ENCODE results near the gene TSPAN10.

Gene TSPAN10

GRCh38 chr17:81635431-81635830 lies 1.6 kb upstream of the TSPAN10 start:
- TF ChIP-seq TAF1 (IDR thresholded peaks at IDR 0.05; ENCODE audit: borderline replicate concordance, insufficient read depth, low read length) (no peak), FOXP2 (optimal IDR thresholded peaks at IDR 0.05; ENCODE audit: borderline replicate concordance, extremely low read depth, extremely low read length, insufficient read depth) (no peak), POLR2AphosphoS5 (IDR thresholded peaks at IDR 0.05; ENCODE audit: low read depth, low read length) (no peak), SIN3A (IDR thresholded peaks at IDR 0.05; ENCODE audit: borderline replicate concordance, insufficient read depth, low read length) (no peak), REST (IDR thresholded peaks at IDR 0.05; ENCODE audit: insufficient read depth in 1 of 2, low read depth in 2 of 2, low read length in 2 of 2) (no peak)

GRCh38 chr17:81635973-81636504 lies 957 bp upstream of the TSPAN10 start:
- TF ChIP-seq POLR2AphosphoS5 (IDR thresholded peaks at IDR 0.05; ENCODE audit: low read depth, low read length) (no peak), TAF1 (IDR thresholded peaks at IDR 0.05; ENCODE audit: borderline replicate concordance, insufficient read depth, low read length) (0 out of 2 replicates have a peak, but pooled peaks have one; percentile 33)

GRCh38 chr17:81638683-81639082 lies 1.7 kb downstream of the TSPAN10 start:
- no peak for TF ChIP-seq FOXP2 (optimal IDR thresholded peaks at IDR 0.05; ENCODE audit: borderline replicate concordance, extremely low read depth, extremely low read length, insufficient read depth)
- TF ChIP-seq REST (IDR thresholded peaks at IDR 0.05; ENCODE audit: insufficient read depth in 1 of 2, low read depth in 2 of 2, low read length in 2 of 2) = no peak
- TF ChIP-seq TAF1 (IDR thresholded peaks at IDR 0.05; ENCODE audit: borderline replicate concordance, insufficient read depth, low read length) = no peak
- no peak for TF ChIP-seq SIN3A (IDR thresholded peaks at IDR 0.05; ENCODE audit: borderline replicate concordance, insufficient read depth, low read length)
- no peak for TF ChIP-seq POLR2AphosphoS5 (IDR thresholded peaks at IDR 0.05; ENCODE audit: low read depth, low read length)

GRCh38 chr17:81640011-81640410 lies 3.0 kb downstream of the TSPAN10 start:
- TF ChIP-seq POLR2AphosphoS5 (IDR thresholded peaks at IDR 0.05; ENCODE audit: low read depth, low read length) (no peak), SIN3A (IDR thresholded peaks at IDR 0.05; ENCODE audit: borderline replicate concordance, insufficient read depth, low read length) (no peak), REST (IDR thresholded peaks at IDR 0.05; ENCODE audit: insufficient read depth in 1 of 2, low read depth in 2 of 2, low read length in 2 of 2) (no peak), TAF1 (IDR thresholded peaks at IDR 0.05; ENCODE audit: borderline replicate concordance, insufficient read depth, low read length) (no peak)

- TF ChIP-seq POLR2AphosphoS5 (IDR thresholded peaks at IDR 0.05; ENCODE audit: low read depth, low read length) (no peak), SIN3A (IDR thresholded peaks at IDR 0.05; ENCODE audit: borderline replicate concordance, insufficient read depth, low read length) (no peak), TAF1 (IDR thresholded peaks at IDR 0.05; ENCODE audit: borderline replicate concordance, insufficient read depth, low read length) (no peak), FOXP2 (optimal IDR thresholded peaks at IDR 0.05; ENCODE audit: borderline replicate concordance, extremely low read depth, extremely low read length, insufficient read depth) (no peak), REST (IDR thresholded peaks at IDR 0.05; ENCODE audit: insufficient read depth in 1 of 2, low read depth in 2 of 2, low read length in 2 of 2) (no peak)
Measured at GRCh38 chr17:81641825-81642489, 5.0 kb downstream of the TSPAN10 start.

Measured in PFSK-1 (cell line).